ENCODE measurements around the gene COX7B2. TPM values are rescaled to one million over a fixed set of nuclear protein-coding genes. Genes with fewer than 3 reads are reported as not detected.

Gene COX7B2
- total and polyA plus RNA-seq, 9 of the 15 experiments (the other 6 are each of a cell fraction or from before 2014, with no cell fraction given): 0.33 to 3.5 (median 0.67) TPM; not detected in 3

GRCh38 chr4:46819095-46819494, 90.0 kb downstream of the COX7B2 start (continued):
- no peak for TF ChIP-seq TOE1 (IDR thresholded peaks at IDR 0.05; ENCODE audit: borderline replicate concordance)
- no peak for TF ChIP-seq TOE1 (CRISPR knock-in tag; IDR thresholded peaks at IDR 0.05; ENCODE audit: borderline replicate concordance, low read depth)
- TF ChIP-seq ZNF146 (CRISPR knock-in tag; IDR thresholded peaks at IDR 0.05; ENCODE audit: unreplicated experiment): no peak
- TF ChIP-seq PRMT5 (CRISPR knock-in tag; IDR thresholded peaks at IDR 0.05): no peak
- no peak for TF ChIP-seq CEBPG (CRISPR knock-in tag; IDR thresholded peaks at IDR 0.05)
- TF ChIP-seq CEBPG (tag; conservative IDR thresholded peaks at IDR 0.05 in 1 of 2, IDR thresholded peaks at IDR 0.05 in 1 of 2): no peak

- no peak overlapping the region for H2AFZ ChIP-seq (ENCODE audit: low read depth, low read length)
- BruUV-seq (replicated peaks): no TSS peak
- no peaks in the 10 kb centered on the region for H3K9me3 ChIP-seq (replicated peaks; ENCODE audit: control insufficient read depth, insufficient read depth, low read depth, low read length)
- intact Hi-C loops (cut with micrococcal nuclease): no loop called here
- H3K79me2 ChIP-seq (ENCODE audit: control insufficient read depth, insufficient read depth, low read length): no peaks in the 10 kb centered on the region
- no peak for TF ChIP-seq PPARD (CRISPR knock-in tag; IDR thresholded peaks at IDR 0.05)
- no peak for TF ChIP-seq HNRNPH1 (optimal IDR thresholded peaks at IDR 0.05; ENCODE audit: low read depth, low read length)
- no peak for TF ChIP-seq GTF2B (IDR thresholded peaks at IDR 0.05; ENCODE audit: extremely low read depth, insufficient read length)
- no peak overlapping the region for H3K4me3 ChIP-seq
- no peaks in the 10 kb centered on the region for H4K20me1 ChIP-seq (replicated peaks; ENCODE audit: control insufficient read depth, insufficient read depth, low read length)
- WGBS (ENCODE audit: insufficient coverage, low coverage, missing lambda C conversion rate): 0% methylated on average over 2 of the region's 4 CpGs
- H3K4me1 ChIP-seq (replicated peaks in 1 of 2; ENCODE audit: control insufficient read depth in 2 of 2, insufficient read depth in 2 of 2, low read length in 2 of 2): no peaks in the 10 kb centered on the region
- H3K4me2 ChIP-seq (ENCODE audit: insufficient read depth, low read length): no peak overlapping the region
- in situ Hi-C loops (cut with MboI): no loop called here
- no peaks in the 10 kb centered on the region for H3K9me1 ChIP-seq (ENCODE audit: control insufficient read depth, insufficient read depth, low read length)
- FAIRE-seq (no peak), ATAC-seq (no peak), DNase-seq (ENCODE audit: extremely low read depth in 1 of 4, low spot score in 3 of 4) (no peak)
- no peaks in the 10 kb centered on the region for H3K36me3 ChIP-seq (ENCODE audit: control insufficient read depth, insufficient read depth, low read length)
- H3K27me3 ChIP-seq (ENCODE audit: control insufficient read depth in 2 of 2, insufficient read depth in 2 of 2, low read length in 2 of 2): no peaks in the 10 kb centered on the region
- POLR2A ChIA-PET: no interaction called here
- H3K9ac ChIP-seq (ENCODE audit: insufficient read depth in 1 of 2, low read depth in 2 of 2, low read length in 2 of 2): no peak overlapping the region
- H3K27ac ChIP-seq (ENCODE audit: extremely low read depth, low read depth, low read length): no peak overlapping the region
- CTCF ChIA-PET (ENCODE audit: low intra/inter-chr PET ratio): no interaction called here
Measured at GRCh38 chr4:46818604-46819003, 90.4 kb downstream of the COX7B2 start.
